IPS-11a (cell line): ENCODE measurements around the gene ADAMTS7.
"Not testable (repeated sequence)": the region's sequence is repeated elsewhere in the genome, so short reads cannot be mapped to it uniquely, and the experiment has no call there.

Experiments used
- H3K4me3 ChIP-seq: one replicate; pipeline ENCODE4 v1.5.1; 2013; ENCODE audit warnings: low read depth, low read length, control low read depth

ADAMTS7 gene

DNA sequence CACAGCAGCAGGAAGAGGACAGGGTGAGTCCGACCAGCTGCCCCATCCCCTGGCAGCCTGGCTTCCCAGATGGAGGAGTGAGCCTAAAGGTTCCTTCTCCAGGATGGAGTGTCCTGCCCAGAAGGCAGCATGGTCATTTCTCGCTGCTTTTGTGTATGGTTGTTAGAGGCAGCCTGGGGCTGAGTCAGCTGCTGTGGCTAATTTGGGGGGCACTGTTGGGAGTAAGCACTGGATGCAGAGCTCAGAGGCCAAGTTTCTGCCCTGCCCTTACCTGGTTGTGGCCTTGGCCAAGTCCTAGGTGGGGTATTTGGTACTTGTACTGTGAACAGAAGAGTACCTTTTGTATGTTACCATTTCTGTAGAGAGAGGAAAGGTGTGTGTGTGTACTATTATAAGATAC lies 78.6 kb downstream of the ADAMTS7 start:
- no peak overlapping the region for H3K4me3 ChIP-seq

DNA sequence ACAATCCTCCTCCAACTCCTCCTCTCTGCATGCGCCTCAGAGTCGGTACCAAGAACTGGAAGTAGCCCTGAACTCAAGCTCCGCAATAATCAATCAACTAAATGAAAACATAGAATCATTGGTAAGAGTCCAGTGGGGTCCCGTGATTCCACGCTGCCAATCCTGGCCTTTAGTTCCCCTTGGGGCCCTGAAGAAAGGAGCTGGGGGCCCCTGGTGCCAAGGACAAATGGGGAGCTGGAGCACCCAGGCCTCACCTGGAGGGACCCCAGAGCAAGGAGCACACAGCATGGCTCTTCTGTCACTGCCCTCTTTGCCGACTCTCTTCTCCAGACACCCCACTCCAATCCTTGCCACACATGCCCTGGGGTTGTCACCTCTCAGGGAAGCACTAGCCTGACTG lies 80.3 kb downstream of the ADAMTS7 start:
- no peak overlapping the region for H3K4me3 ChIP-seq

DNA sequence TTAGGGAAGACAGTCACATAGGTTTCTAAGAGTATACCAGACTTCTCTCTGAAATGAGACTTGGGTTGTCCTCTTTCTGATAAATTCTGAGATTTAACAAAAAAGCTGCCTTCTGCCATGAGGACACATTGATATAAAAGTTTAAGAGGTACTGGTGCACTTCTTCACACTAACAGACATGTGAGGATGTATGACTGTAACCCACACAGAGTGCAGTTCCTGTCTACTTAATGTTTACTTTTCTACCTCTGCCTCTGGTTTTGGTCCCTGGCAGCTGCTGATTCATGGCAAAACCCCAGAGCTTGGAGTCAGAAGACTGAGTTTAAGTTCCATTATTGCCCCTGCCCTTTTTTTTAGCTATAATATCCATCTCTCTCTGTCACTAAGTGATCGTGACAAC lies 82.8 kb downstream of the ADAMTS7 start:
- H3K4me3 ChIP-seq, result not testable (repeated sequence)

DNA sequence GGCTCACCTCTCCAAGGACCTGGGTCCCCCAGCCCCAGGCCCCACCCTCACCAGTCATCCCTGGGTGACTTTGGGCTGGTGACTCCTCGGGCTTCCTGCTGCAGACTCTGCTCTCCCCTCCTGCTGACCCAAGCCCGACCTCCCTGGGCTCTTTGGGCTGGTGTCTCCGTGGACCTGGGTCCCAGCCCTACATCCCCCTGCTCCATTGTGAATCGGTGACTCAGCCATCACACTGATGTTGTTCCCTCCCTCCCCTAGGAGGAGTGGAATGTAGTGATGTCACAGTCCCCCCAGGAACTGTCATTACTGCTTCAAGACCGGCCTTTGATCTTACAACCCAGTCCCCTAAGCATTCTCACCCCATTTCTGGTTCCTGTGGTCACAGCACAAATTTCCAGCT lies 83.7 kb downstream of the ADAMTS7 start:
- H3K4me3 ChIP-seq, result no peak overlapping the region

DNA sequence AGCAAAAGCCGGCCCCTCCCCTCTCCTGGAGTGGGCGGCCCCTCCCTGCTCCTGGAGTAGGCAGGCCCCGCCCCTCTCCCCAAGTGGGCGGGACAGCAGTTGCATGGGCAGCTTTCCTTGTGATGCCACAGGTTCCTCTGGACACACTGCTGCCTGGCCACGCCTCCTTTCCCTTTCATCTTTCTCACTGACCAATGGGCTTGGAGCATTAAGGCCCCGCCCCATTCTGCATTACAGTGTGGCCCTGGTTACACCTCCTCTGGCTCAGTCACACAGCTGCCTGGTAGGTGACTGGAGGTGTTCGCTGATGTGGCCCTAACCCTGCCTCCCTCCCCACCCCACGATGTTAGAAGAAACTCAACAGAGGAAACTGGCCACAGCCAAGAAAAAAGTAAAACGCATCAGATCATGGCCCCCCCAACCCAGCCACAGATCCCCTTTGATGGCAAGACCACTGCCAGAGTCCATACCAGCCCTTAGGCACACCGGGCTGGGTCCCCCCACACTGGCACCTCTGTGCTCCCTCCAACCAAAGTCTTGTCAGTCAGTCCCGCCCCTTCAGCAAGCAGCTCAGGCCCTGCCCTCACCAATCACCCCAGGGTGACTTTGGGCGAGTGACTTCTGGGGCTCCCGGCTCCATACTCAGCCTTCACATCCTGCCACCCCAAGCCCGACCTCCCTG lies 84.3 kb downstream of the ADAMTS7 start:
- no peak overlapping the region for H3K4me3 ChIP-seq

DNA sequence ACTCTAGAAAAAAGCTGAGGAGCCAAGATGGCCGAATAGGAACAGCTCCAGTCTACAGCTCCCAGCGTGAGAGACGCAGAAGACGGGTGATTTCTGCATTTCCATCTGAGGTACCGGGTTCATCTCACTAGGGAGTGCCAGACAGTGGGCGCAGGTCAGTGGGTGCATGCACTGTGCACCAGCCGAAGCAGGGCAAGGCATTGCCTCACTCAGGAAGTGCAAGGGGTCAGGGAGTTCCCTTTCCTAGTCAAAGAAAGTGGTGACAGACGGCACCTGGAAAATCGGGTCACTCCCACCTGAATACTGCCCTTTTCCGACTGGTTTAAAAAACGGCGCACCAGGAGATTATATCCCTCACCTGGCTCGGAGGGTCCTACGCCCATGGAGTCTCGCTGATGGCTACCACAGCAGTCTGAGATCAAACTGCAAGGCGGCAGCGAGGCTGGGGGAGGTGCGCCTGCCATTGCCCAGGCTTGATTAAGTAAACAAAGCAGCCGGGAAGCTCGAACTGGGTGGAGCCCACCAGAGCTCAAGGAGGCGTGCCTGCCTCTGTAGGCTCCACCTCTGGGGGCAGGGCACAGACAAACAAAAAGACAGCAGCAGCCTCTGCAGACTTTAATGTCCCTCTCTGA lies 91.3 kb downstream of the ADAMTS7 start:
- not testable (repeated sequence) for H3K4me3 ChIP-seq

DNA sequence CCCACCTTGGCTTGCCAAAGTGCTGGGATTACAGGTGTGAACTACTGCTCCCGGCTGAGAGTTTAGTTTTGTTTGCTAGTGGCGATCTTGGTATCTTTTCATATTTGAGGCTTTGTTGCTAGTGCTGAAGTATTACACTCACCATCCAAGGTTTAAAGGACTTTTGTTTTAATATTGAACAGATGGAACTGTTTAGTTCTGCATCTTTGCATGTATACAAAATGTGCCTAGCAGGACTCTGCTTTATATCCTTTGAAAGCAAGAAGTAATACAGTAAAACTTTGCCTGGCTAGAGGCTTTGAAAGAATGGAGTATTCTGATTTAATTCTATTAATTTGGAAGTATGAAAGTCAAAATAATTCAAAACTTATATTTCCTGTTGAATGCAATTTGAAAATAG lies 92.4 kb downstream of the ADAMTS7 start:
- H3K4me3 ChIP-seq, result no peak overlapping the region

DNA sequence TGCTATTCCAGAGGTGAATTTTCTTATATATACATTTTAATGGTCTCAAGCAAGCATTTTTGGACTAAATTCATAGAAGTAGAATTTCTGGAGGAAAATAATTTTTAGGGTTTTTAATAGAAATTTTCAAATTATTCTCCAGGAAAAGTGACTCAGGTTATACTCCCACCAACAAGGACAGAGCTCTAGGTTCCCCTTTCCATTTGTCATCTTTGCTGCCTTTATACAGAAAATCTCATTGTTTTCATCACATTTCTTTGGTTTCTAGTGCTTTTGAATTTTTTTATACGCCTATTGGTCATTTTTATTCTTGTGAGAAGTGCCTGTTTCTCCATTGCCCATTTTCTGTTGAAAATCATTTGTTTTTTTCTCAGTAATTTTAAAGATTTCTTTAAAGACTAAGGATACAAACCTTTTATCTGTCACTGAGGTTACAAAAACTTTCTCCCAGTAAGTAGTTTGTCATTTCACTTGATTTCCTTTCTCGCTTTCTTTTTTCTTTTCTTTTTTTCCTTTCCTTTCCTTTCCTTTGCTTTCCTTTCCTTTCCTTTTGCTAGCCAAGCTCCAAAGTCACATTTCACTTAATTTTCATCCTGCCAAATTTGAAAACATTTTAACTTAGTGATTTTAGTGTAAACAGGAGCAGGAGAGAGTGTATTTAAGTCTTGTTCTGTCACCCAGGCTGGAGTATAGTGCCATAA lies 93.2 kb downstream of the ADAMTS7 start:
- H3K4me3 ChIP-seq, result no peak overlapping the region

DNA sequence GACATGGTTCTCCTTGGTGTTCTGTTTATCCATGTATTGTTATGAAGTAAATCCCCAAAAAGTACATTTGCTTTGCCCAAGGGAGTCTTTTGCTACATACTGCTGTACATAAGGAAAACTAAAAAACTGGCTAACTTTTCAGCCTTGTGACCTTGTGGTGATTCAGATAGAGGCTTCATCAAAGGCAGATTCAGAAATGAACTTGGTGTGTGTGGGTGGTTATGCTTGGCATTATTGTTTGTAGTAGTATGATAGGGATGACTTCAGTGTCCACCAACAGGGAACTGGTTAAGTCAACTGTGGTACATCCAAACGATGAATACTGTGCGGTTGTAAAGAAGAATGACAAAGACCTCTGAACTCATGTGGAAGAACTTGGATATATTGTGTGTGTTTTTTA lies 94.6 kb downstream of the ADAMTS7 start:
- no peak overlapping the region for H3K4me3 ChIP-seq

DNA sequence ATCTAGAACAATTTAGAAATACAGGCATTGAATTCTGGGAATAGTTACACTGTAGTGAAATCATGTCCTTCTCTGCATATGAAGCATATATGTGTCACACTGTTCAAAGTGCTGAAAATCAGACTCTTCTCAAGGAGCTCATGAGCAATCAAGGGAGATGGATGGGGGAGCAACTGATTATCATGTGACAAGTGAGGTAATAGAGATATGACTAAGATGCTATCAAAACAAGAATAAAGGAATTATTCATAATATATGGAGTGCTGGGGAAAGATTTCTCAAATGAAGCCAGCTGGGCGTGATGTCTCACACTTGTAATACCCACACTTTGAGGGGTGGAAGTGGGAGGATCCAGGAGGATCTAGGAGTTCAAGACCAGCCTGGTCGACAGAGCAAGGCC lies 95.3 kb downstream of the ADAMTS7 start:
- no peak overlapping the region for H3K4me3 ChIP-seq

DNA sequence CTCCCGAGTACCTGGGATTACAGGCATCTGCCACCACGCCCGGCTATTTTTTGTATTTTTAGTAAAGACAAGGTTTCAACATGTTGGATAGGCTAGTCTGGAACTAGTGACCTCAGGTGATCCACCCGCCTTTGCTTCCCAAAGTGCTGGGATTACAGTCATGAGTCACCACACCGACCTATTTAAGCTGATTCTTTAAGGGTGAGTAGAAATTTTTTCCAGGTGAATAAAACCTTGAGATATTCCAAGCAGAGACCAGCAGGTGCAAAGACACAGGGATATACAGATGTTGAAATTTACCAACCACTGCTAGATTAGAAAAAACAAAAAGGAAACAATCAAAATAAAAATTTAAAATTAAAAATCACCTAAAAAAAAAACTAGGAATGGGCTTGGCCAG lies 95.8 kb downstream of the ADAMTS7 start:
- no peak overlapping the region for H3K4me3 ChIP-seq

DNA sequence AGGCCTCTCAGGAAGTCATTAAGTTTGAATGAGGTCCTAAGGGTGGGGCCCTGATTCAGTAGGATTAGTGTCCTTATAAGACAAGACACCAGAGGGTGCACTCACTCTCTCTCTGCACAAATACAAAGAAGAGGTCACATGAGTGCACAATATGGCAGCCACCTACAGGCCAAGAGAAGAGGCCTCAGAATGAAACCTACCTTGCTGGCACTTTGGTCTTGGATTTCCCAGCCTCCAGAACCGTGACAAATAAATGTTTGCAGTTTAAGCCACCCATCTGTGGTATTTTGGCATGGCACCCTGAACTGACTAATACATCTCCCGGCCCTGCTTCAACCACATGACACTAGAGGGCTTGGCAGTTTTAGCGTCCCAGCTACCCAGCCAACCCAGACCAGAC lies 96.4 kb downstream of the ADAMTS7 start:
- no peak overlapping the region for H3K4me3 ChIP-seq

DNA sequence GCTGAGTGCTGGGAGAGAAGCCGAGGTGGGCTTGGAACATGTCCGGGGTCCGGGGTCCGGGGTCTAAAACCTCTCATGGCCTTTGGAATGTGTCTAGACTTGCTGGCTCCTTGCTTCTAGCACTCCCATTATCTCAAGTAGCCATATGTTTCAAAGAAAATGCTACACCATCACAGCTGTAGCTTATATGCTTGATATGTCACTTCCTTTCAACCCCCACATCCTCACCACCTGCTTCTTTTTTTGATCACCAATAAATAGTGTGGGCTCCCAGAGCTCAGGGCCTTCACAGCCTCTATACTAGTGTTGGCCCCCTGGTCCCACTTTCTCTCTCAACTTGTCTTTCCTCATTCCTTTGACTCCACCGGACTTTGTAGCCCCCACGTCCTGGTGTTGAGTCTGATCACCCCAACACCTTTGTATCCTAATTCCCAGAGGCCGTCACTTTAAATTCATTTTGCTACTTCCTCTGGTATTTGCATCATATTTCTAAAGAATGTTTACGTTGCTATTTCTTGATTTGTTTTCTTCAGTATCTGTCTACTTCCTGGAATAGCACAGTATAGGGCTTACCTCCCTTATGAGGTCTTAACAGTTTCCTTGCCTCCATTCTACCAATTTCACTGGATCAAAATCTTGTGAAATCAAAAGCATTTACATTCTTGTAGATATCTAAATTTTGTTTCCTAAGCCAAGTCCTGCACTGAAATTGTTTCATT lies 98.3 kb downstream of the ADAMTS7 start:
- no peak overlapping the region for H3K4me3 ChIP-seq

DNA sequence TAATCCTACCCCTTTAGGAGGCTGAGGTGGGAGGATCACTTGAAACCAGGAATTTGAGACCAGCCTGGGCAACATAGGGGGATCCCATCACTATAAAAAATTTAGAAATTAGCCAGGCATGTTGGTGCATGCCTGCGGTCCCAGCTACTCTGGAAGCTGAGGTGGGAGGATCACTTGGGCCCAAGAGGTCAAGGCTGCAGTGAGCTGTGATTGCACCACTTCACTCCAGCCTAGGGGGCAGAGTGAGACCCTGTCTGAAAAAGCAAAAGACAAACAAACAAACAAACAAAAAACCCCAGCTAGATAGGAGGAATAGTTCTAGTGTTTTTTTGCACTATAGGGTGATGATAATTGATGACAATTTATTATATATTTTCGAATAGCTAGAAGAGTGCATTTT lies 99.6 kb downstream of the ADAMTS7 start:
- H3K4me3 ChIP-seq, result no peak overlapping the region

DNA sequence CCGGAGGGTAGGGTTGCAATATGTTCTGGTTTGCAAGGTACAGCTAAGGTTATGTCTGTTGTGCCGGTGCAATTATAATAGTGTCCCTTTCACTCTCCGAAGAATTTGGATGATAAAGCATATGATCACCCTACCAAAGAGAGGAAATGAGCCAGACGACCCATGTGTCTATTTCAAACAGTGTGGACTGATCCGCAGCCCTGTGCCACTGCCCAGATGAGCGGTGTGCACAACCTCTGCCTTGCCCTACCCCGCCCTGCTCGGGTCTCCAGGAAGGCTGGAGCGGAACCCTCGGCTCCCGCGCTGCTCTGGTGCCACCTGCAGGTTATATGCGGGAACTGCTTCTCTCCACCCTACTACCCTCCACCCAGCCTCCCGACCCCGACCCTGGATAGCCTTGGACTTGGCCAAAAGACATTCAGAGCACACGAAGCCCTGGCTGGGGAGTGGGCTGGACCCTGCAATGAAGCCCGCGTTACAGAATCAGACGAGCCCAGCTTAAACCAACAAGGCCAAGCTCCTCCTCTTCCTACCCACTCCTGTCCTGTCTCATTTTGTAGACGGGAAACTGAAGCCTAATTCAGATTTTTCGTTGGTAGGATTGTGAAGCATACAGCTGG lies 101.9 kb downstream of the ADAMTS7 start:
- no peak overlapping the region for H3K4me3 ChIP-seq
